Activated T-cell treated with anti-CD3 and anti-CD28 coated beads for 1 hour (primary cell): ENCODE results near the gene OR10D3.
"Not testable (repeated sequence)": the region's sequence is repeated elsewhere in the genome, so short reads cannot be mapped to it uniquely, and the experiment has no call there.

ENCODE experiments used
- DNase-seq: peaks from one replicate; pipeline ENCODE4 v3.0.0-alpha.2; 2020; ENCODE audit warnings: low read depth

OR10D3 gene

DNA sequence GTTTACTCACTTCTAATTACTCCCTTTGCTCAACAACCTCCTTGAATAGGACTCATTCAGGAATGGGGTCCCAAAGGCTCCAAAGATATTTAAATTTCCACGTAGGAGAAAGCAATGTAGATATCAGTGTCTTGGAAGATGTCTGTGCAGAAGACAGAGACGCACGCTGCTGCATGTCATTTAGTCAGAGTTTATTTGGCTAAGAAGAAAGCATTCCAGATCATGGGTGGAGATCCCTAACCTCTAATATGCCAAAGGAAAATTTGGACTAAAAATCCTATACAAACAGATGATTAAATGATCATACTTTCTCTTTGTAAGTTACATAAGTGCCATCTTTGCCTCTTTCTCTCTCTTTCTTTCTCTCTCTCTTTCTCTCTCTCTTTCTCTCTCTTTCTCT lies at the start of gene OR10D3:
TSS of gene OR10D3 (plus strand) at position 278 of the 400 bp plus-strand sequence. CDS start 1,925 bp downstream, outside the sequence.
- DNase-seq, result no peak

DNA sequence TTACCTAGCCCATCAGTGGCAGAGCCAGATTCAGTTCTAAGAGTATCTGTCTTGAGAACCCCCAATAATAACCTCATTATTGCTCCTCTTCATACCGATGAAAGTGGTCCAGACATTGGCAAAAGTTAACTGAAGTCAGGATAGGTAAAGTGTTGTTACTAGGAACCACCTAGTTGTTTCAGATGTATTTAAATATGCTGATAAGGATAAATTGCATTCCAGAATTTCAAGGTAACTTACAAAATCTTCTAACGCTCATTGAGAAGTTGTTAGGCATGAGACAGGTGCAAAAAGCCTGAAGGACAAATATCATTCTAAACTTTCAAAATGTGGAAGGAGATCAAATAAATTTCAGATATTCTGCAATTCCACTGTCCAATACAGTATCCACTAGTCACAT lies 40.1 kb upstream of the OR10D3 start:
- DNase-seq, result no peak

- no peak for DNase-seq
Observed at GRCh38 chr11:124147951-124148350, 35.2 kb upstream of the OR10D3 start.

- DNase-seq, result no peak
Observed at GRCh38 chr11:124150684-124151083, 32.5 kb upstream of the OR10D3 start.

DNA sequence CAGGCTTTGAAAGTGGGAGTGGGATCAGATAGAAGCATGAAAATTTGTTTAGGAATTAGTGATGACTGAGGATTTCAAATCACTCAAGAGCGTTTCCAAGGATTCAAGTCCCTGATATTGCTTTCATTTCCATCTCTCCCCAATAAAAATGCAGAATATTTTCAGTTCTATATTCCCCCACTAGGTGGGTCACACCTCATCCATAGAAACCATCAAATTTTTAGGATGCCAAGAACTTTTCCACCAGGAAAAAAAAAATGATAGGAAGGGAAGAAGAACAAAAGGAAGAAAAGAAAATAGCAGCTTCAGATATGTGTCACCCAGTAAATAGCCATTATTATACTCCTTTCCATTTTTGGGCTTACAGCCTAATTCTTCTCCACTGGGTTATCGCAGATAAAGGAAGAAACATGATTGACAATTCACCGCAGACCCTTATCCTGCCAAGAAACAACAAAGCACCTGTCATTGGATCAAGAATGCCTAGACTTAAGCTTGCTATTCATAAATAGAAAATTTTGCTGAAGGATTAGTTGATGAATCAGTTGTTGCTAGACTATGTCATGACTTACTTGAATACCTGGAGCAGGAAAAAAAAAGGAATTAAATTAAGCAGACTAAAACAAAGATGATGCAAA lies 30.3 kb upstream of the OR10D3 start:
- DNase-seq, result no peak

GRCh38 chr11:124153821-124154220 lies 29.3 kb upstream of the OR10D3 start:
- no peak for DNase-seq

DNA sequence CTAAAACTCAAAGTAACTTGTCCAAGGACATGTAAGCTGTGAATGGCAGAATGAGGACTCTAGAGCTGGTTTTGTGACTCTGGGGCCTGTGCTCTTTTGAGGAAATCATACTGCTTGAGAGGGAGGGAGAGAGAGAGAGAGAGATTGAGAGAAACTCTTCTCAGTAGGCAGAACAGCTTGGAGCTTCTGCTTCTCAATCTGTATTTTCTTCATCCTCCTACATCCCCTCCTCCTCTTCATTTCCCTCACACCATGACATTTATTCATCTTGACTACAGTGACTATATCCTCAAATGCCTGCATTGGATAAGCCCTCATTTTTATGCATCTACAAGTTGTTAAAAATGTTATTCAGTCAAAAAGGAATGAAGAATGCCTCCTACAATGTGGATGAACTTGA lies 23.7 kb upstream of the OR10D3 start:
- no peak for DNase-seq

DNA sequence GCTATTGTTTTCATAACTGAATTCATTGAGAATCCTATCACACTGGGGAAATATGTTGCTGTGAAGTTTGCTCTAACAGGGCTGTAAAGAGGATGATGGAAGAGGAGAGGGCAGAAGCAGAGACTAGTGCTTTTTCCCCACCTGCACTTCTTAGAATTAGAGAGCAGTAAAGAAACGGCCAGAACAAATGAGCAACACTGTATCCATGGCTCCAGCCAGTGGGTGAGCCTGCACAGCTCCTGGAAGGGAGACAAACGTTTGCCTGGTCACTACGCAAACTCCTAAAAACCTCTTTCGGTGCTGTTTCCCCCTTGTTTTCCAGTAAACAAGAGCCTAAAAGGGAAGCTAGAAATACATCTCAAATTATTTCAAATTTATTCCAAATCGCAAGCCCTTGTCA lies 22.2 kb upstream of the OR10D3 start:
- DNase-seq, result no peak

DNA sequence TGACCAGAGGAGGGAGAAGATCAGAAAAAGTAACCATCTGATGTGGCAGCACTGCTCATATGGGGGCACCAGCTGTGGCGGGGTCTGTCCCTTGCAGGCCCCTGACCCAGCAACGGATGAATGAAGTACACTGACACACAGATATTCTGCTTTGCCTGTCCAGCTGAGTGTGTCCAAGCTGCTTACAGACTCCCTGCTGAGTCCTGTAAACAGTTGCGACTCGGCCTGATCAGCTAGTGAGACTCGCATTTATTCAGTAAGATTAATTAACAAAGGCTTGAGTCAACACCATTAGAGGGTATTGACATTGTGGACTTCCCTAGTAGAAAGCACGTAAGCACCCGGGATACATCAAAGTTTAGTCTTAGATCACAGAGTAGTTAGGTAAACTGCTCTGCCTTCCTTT lies 15.3 kb upstream of the OR10D3 start:
- DNase-seq, result no peak

DNA sequence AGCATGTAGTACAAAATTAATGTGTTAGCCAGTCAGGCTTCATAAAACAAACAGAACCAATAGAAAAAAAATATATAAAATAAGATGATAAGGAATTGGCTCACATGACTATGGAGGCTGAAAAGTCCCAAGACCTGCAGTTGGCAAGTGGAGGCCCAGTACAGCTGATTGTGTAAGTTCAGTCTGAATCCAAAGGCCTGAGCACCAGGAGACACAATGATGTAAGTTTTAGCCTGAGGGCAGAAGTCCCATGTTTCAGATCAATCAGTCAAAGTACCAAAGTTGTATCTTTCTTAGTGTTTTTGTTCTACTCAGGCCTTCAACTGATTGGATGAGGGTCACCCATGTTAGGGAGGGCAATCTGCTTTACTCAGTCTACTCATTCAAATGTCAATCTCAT lies 14.3 kb upstream of the OR10D3 start:
- no peak for DNase-seq

GRCh38 chr11:124170315-124170714 lies 12.8 kb upstream of the OR10D3 start:
- DNase-seq, result not testable (repeated sequence)

GRCh38 chr11:124170801-124171586 lies 12.2 kb upstream of the OR10D3 start:
- no peak for DNase-seq

- no peak for DNase-seq
Observed at GRCh38 chr11:124172101-124172500, 11.0 kb upstream of the OR10D3 start.

- no peak for DNase-seq
Observed at GRCh38 chr11:124172599-124172998, 10.5 kb upstream of the OR10D3 start.

- DNase-seq, result no peak
Observed at GRCh38 chr11:124174001-124174583, 9.1 kb upstream of the OR10D3 start.

DNA sequence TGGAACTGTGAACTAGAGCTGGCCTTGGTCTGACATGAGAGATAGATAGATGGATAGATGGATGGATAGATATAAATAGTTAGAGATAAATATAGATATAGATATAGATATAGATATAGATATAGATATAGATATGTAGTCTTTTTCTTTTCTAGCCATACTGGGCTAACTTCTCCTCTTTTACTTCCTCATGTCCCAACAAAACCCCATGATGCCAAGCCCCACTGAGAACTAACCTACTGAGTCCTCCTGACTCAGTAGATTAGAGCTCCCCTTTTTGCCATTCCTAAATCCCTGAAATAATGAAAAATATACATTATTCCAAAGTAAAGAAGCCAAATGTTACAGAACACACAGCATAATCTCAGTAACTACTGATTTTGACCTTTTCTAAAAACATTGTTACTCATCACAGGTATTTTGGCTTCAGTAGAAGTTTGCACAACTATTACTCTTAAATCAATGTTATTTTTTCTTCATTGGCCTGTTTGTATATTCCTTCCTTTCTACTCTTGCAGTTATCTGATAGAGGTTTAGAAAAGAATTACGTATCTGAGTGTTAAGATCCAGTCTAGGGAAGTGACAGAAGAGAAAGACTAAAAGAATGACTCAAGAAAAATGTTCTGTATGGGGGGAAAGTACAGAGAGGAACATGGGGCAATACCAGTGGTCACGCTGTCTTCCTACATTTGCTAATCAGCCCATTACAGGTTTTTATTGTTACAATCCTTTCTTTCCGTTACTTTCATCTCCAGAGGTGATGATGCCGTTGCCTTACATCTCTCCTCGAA lies 6.0 kb upstream of the OR10D3 start:
- no peak for DNase-seq

DNA sequence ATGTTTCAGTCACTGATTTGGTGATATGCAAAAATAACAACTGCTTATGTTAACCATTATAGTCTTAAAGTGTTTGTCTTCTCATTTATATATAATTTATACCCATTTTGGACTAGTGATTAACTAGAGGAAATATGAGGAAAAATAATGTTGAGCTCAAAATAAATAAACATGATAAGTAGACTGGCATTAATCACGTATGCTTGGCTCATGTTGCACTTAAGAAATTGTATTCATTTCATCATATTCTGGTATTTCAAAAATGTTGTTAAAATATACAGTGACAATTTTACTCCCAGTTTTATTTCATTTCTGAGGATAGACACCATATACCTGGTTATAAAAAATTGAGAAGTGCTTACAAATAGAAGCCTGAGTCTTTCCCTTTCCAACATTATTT lies 3.8 kb upstream of the OR10D3 start:
- no peak for DNase-seq

- DNase-seq, result no peak
Observed at GRCh38 chr11:124190298-124191139, 7.4 kb downstream of the OR10D3 start.

DNA sequence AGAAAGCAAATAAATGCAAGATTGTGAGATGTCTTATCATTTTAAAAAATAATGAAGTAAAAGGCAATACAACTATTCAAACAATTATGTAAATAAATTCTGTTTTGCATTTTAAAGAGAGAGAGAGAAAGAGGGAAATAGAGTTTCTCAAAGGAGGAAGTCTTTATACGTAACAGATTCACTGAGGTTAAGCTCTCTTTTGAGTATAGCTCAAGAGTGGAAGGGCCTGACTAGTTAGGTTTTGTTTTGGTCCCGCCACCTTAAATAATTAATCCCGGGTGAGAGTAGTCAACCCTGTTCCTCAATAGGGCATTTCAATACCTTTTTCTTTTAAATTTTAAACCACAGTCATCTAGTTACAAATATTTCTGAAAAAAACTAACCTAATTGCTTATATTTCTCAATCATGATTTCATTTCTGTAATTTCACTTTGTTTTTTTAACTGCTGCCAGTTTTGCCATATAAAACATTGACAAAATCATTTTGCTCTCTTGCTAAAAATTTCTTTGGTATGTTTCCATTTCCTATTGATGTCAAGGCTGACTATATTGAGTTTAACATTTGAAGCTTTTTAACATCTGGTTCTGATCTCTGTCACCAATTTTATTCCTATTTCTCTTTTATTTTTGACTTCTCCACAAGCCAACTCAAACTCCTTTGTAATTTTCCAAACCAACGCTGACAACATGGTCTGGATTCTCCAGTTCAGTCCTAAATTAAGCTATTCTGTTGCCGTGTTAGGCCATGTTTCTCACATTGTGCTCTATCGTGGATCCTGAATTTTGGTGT lies 10.3 kb downstream of the OR10D3 start:
- DNase-seq, result no peak

GRCh38 chr11:124194293-124195188 lies 11.4 kb downstream of the OR10D3 start:
- no peak for DNase-seq
